IMR-90 (cell line): ENCODE measurements around the gene AP2A1. TPM values are rescaled to one million over a fixed set of nuclear protein-coding genes. Genes with fewer than 3 reads are reported as not detected.

ENCODE experiments used
- ATAC-seq: fragments of 200-7000 bp; cut with Tn5 transposase; 2 replicates; pipeline ENCODE4 v1.9.1; 2020; ENCODE audit warnings: low read depth, mild to moderate bottlenecking, moderate library complexity
- BruUV-seq: library from RNA; stranded (reverse); fragments of 400-500 nt; replicated peaks from 2 replicates; lab custom pipeline; 2021; lab: Mats Ljungman, UMichigan
- CTCF ChIA-PET: fragments of 300-600 bp; formaldehyde crosslinking; extraction: SDS; loops from one replicate; lab custom pipeline; 2021; ENCODE audit warnings: antibody characterized with exemption; lab: Yijun Ruan, JAX
- POLR2A ChIA-PET: fragments of 300-600 bp; sonication (Branson Sonifier 250); formaldehyde crosslinking; loops from one replicate; lab custom pipeline; 2022; ENCODE audit warnings: antibody characterized with exemption; ENCODE audit not compliant: unreplicated experiment; lab: Charles Lee
- DNase-seq: peaks from one replicate; pipeline ENCODE4 v3.0.0; 2013
- H2AFZ ChIP-seq: replicated peaks from 2 replicates; pipeline ENCODE3; 2013; ENCODE audit warnings: low read length, mild to moderate bottlenecking; ENCODE audit not compliant: poor library complexity
- H2AK5ac ChIP-seq: 2 replicates; pipeline ENCODE4 v1.6.1; 2013; ENCODE audit warnings: low read depth, low read length, inconsistent platforms
- H2AK9ac ChIP-seq: replicated peaks from 2 replicates; pipeline ENCODE3; 2013; ENCODE audit warnings: mild to moderate bottlenecking, low read depth, low read length, moderate library complexity; ENCODE audit not compliant: poor library complexity
- H2BK120ac ChIP-seq: 2 replicates; pipeline ENCODE4 v1.6.1; 2013; ENCODE audit warnings: low read depth, low read length, inconsistent platforms
- H2BK15ac ChIP-seq: 3 replicates; pipeline ENCODE4 v1.6.1; 2013; ENCODE audit warnings: low read depth, low read length, inconsistent platforms
- H2BK20ac ChIP-seq: 2 replicates; pipeline ENCODE4 v1.6.1; 2013; ENCODE audit warnings: low read depth, mild to moderate bottlenecking, inconsistent platforms, low read length, moderate library complexity
- H2BK5ac ChIP-seq: 2 replicates; pipeline ENCODE4 v1.6.1; 2013; ENCODE audit warnings: mild to moderate bottlenecking, low read depth, low read length, inconsistent platforms; ENCODE audit not compliant: poor library complexity, severe bottlenecking
- H3K14ac ChIP-seq: replicated peaks from 2 replicates; pipeline ENCODE4 v1.6.1; 2013; ENCODE audit warnings: low read depth, low read length, inconsistent platforms
- H3K18ac ChIP-seq: 2 replicates; pipeline ENCODE4 v1.6.1; 2013; ENCODE audit warnings: low read depth, low read length, control low read depth
- H3K23ac ChIP-seq: 2 replicates; pipeline ENCODE4 v1.6.1; 2013; ENCODE audit warnings: low read depth, low read length, inconsistent platforms
- H3K27ac ChIP-seq: 2 replicates; pipeline ENCODE4 v1.5.1; 2013; ENCODE audit warnings: mild to moderate bottlenecking, control low read depth, low read length; ENCODE audit not compliant: insufficient read depth
- H3K27me3 ChIP-seq: 2 replicates; pipeline ENCODE4 v1.6.1; 2013; ENCODE audit warnings: low read length; ENCODE audit not compliant: control insufficient read depth, insufficient read depth
- H3K36me3 ChIP-seq: 2 replicates; pipeline ENCODE4 v1.6.1; 2013; ENCODE audit warnings: low read length, mixed read lengths; ENCODE audit not compliant: control insufficient read depth, insufficient read depth
- H3K4ac ChIP-seq: 2 replicates; pipeline ENCODE4 v1.6.1; 2013; ENCODE audit warnings: low read depth, low read length, inconsistent platforms
- H3K4me1 ChIP-seq: 2 replicates; pipeline ENCODE4 v1.6.1; 2013; ENCODE audit warnings: low read length, mixed read lengths; ENCODE audit not compliant: control insufficient read depth, insufficient read depth
- H3K4me2 ChIP-seq: 2 replicates; pipeline ENCODE4 v1.6.1; 2013; ENCODE audit warnings: low read depth, mild to moderate bottlenecking, control low read depth, low read length, moderate library complexity
- H3K4me3 ChIP-seq: 2 replicates; pipeline ENCODE4 v1.5.1; 2013; ENCODE audit warnings: low read depth, mild to moderate bottlenecking, control low read depth, low read length, moderate library complexity; ENCODE audit not compliant: insufficient read depth
- H3K56ac ChIP-seq: 2 replicates; pipeline ENCODE4 v1.6.1; 2013; ENCODE audit warnings: low read length, inconsistent platforms; ENCODE audit not compliant: insufficient read depth; ENCODE audit errors: extremely low read depth
- H3K79me1 ChIP-seq, 2 experiments: 2 replicates each; pipeline ENCODE4 v1.6.1; 2013; ENCODE audit warnings: low read length in 2 of 2, inconsistent platforms in 1 of 2, low read depth in 1 of 2
- H3K9ac ChIP-seq: 2 replicates; pipeline ENCODE4 v1.6.1; 2013; ENCODE audit warnings: low read depth, low read length, control low read depth
- H3K9me1 ChIP-seq: 2 replicates; pipeline ENCODE4 v1.6.1; 2013; ENCODE audit warnings: low read length, inconsistent platforms; ENCODE audit not compliant: insufficient read depth
- H3K9me3 ChIP-seq: 2 replicates; pipeline ENCODE4 v1.6.1; 2013; ENCODE audit warnings: low read length; ENCODE audit not compliant: control insufficient read depth, insufficient read depth
- H4K20me1 ChIP-seq: 2 replicates; pipeline ENCODE4 v1.6.1; 2013; ENCODE audit warnings: low read length, inconsistent platforms; ENCODE audit not compliant: insufficient read depth
- H4K5ac ChIP-seq: 2 replicates; pipeline ENCODE4 v1.6.1; 2013; ENCODE audit warnings: mild to moderate bottlenecking, low read depth, low read length, control low read depth
- H4K8ac ChIP-seq, 2 experiments: 2 replicates each; pipeline ENCODE4 v1.6.1; 2013; ENCODE audit warnings: low read depth in 2 of 2, low read length in 2 of 2, control low read depth in 1 of 2, inconsistent platforms in 1 of 2
- H4K91ac ChIP-seq: 2 replicates; pipeline ENCODE4 v1.6.1; 2013; ENCODE audit warnings: low read depth, low read length, inconsistent platforms; ENCODE audit not compliant: insufficient read depth
- CEBPB ChIP-seq: IDR thresholded peaks from 2 replicates; pipeline ENCODE4 v1.6.1; 2012; ENCODE audit warnings: low read depth, low read length, improper control_type of control experiment
- CHD1 ChIP-seq: IDR thresholded peaks from 2 replicates; pipeline ENCODE4 v1.6.1; 2012; ENCODE audit warnings: low read depth, low read length, improper control_type of control experiment
- ELK1 ChIP-seq: fragments of 150-350 bp; IDR thresholded peaks from 2 replicates; pipeline ENCODE4 v1.6.1; 2016; ENCODE audit warnings: low read depth, mild to moderate bottlenecking, low read length, moderate library complexity, borderline replicate concordance
- FOS ChIP-seq: fragments of 150-350 bp; IDR thresholded peaks from 2 replicates; pipeline ENCODE4 v1.6.1; 2016; ENCODE audit warnings: low read depth, low read length
- MAFK ChIP-seq: IDR thresholded peaks from 2 replicates; pipeline ENCODE4 v1.6.1; 2012; ENCODE audit warnings: low read depth, low read length, improper control_type of control experiment
- NFE2L2 ChIP-seq: fragments of 150-350 bp; IDR thresholded peaks from 2 replicates; pipeline ENCODE4 v1.6.1; 2016; ENCODE audit warnings: low read depth, mild to moderate bottlenecking, low read length
- RCOR1 ChIP-seq: IDR thresholded peaks from 2 replicates; pipeline ENCODE4 v1.6.1; 2012; ENCODE audit warnings: mild to moderate bottlenecking, low read length, improper control_type of control experiment; ENCODE audit not compliant: insufficient replicate concordance
- SMC3 ChIP-seq: fragments of 150-350 bp; IDR thresholded peaks from 2 replicates; pipeline ENCODE4 v1.6.1; 2016; ENCODE audit warnings: low read depth, mild to moderate bottlenecking, antibody characterized with exemption, low read length, moderate library complexity
- USF2 ChIP-seq: fragments of 150-350 bp; IDR thresholded peaks from 2 replicates; pipeline ENCODE4 v1.6.1; 2017; ENCODE audit warnings: mild to moderate bottlenecking, antibody characterized with exemption, low read length, low read depth
- WGBS, 2 experiments: methylation state at CpG; one replicate each; pipeline versions ENCODE4 v1.1.5 to v1.1.7; 2013; ENCODE audit warnings: missing lambda C conversion rate in 2 of 2; ENCODE audit not compliant: insufficient read length in 1 of 2; ENCODE audit errors: extremely low coverage in 2 of 2; 5-methylcytosine and 5-hydroxymethylcytosine counted together
- dilution Hi-C: fragments of 300-500 bp; cut with HindIII; formaldehyde crosslinking; loops from one replicate; pipeline ENCODE4 v1.14.3; 2018; ENCODE audit warnings: low sequenced_read_pairs; ENCODE audit not compliant: unreplicated experiment
- in situ Hi-C: fragments of 300-500 bp; cut with MboI; formaldehyde crosslinking; loops from 3 replicates; pipeline ENCODE4 v1.14.3; 2019; ENCODE audit warnings: low sequenced_read_pairs, inconsistent platforms, mixed read lengths
- intact Hi-C: fragments of 100-400 bp; cut with micrococcal nuclease; formaldehyde crosslinking; loops from 2 replicates; pipeline ENCODE4 v1.10.0; 2022
- polyA plus RNA-seq, 3 experiments: library from polyadenylated mRNA; depleted of rRNA; stranded (reverse); fragments of >200 nt; gene quantifications; 2 replicates each; pipeline ENCODE4 v1.2.3, GENCODE V29; 2012; ENCODE audit warnings: low replicate concordance in 1 of 3
- total RNA-seq: library from RNA; depleted of rRNA; stranded (reverse); fragments of >200 nt; gene quantifications from 2 replicates; pipeline ENCODE4 v1.2.3, GENCODE V29; 2012

AP2A1 gene
- total and polyA plus RNA-seq, 2 of the 4 experiments (the other 2 are of a cell fraction): 40.7 to 122 TPM

GRCh38 chr19:49812452-49812996, 45.7 kb downstream of the AP2A1 start:
- CTCF ChIA-PET: no interaction called here
- peak overlapping the region; percentile 98 for H2AFZ ChIP-seq
- POLR2A ChIA-PET: no interaction called here

More at GRCh38 chr19:49812452-49812996, 45.7 kb downstream of the AP2A1 start:
- no peaks in the 10 kb centered on the region for H3K27me3 ChIP-seq
- H3K14ac ChIP-seq: peak overlapping the region; percentile 76
- H4K5ac ChIP-seq: peak overlapping the region; percentile 50
- 35% methylated on average over 4 of the region's 11 CpGs; no CpG with 5 or more reads in 1 of the 2 experiments for WGBS, 2 experiments
- no peaks in the 10 kb centered on the region for H3K9me3 ChIP-seq
- no peak overlapping the region for H3K18ac ChIP-seq
- TF ChIP-seq SMC3 (no peak), CHD1 (no peak), MAFK (no peak), RCOR1 (no peak), NFE2L2 (no peak), FOS (no peak), CEBPB (no peak), ELK1 (no peak), USF2 (no peak)
- DNase-seq: no peak
- dilution Hi-C loops: no loop called here
- H4K91ac ChIP-seq: 0 out of 2 replicates have a peak overlapping the region, but pooled peaks have one; percentile 59
- H2AK5ac ChIP-seq: peak overlapping the region; percentile 87
- peak overlapping the region; percentile 64 for H3K4me3 ChIP-seq
- peaks cover 5 to 21% of the 10 kb centered on the region in 2 experiments; a peak in 2 of 4 replicates for H3K79me1 ChIP-seq
- ATAC-seq: no peak
- BruUV-seq: TSS peak; percentile 51
- H4K8ac ChIP-seq: peak overlapping the region; percentile 56 to 99
- H4K20me1 ChIP-seq: no peaks in the 10 kb centered on the region
- intact Hi-C loops: loop anchor here (10.0 kb wide), 1 partner anchor 98 kb away; no protein-coding TSS in a partner anchor
- peaks cover 5% of the 10 kb centered on the region for H3K4me1 ChIP-seq
- peak overlapping the region; percentile 43; the same call in 1 of the 3 replicates for H2BK15ac ChIP-seq
- in situ Hi-C loops: no loop called here
- peak overlapping the region; percentile 26 for H2BK5ac ChIP-seq
- peak overlapping the region; percentile 55 for H3K9ac ChIP-seq
- peaks cover 17% of the 10 kb centered on the region for H3K9me1 ChIP-seq
- H3K56ac ChIP-seq: 0 out of 2 replicates have a peak overlapping the region, but pooled peaks have one; percentile 56
- peaks cover 2% of the 10 kb centered on the region; the same call in 1 of the 2 replicates for H3K36me3 ChIP-seq
- H2AK9ac ChIP-seq: peak overlapping the region; percentile 78
- peak overlapping the region; percentile 57; the same call in 1 of the 2 replicates for H3K27ac ChIP-seq
- H3K4me2 ChIP-seq: peak overlapping the region; percentile 46
- H2BK20ac ChIP-seq: no peak overlapping the region
- H2BK120ac ChIP-seq: no peak overlapping the region
- peak overlapping the region; percentile 82 for H3K4ac ChIP-seq
- peak overlapping the region; percentile 25; the same call in 1 of the 2 replicates for H3K23ac ChIP-seq
